Measurements from ENCODE around the gene NPC2. TPM values are rescaled to one million over a fixed set of nuclear protein-coding genes. Genes with fewer than 3 reads are reported as not detected.

NPC2 gene
- total and polyA plus RNA-seq, 2 donors (not counting 3 experiments of a cell fraction or from before 2014, with no cell fraction given) = 203 to 406 TPM

GRCh38 chr14:74468513-74468912 is 24.6 kb downstream of the NPC2 start:
- no peaks in the 10 kb centered on the region for H3K4me1 ChIP-seq (ENCODE audit: control insufficient read depth, extremely low read depth, insufficient read depth, low read length)
- H3K9ac ChIP-seq (replicated peaks; ENCODE audit: extremely low read depth, insufficient read depth, low read length) = no peak overlapping the region
- H3K9me1 ChIP-seq (replicated peaks; ENCODE audit: control insufficient read depth, extremely low read depth, insufficient read depth, low read length) = no peaks in the 10 kb centered on the region
- dilution Hi-C loops (cut with MboI; ENCODE audit: extremely low pct_ligation_motif_present, low sequenced_read_pairs) = no loop called here
- TF ChIP-seq GATA2 (IDR thresholded peaks at IDR 0.05; ENCODE audit: insufficient read depth, insufficient read length, low read depth, low read length) (no peak), FOS (IDR thresholded peaks at IDR 0.05; ENCODE audit: borderline replicate concordance, insufficient read depth, low read length) (no peak), POLR2A (IDR thresholded peaks at IDR 0.05; ENCODE audit: low read depth, low read length) (no peak), POLR2AphosphoS5 (IDR thresholded peaks at IDR 0.05; ENCODE audit: insufficient read depth, low read depth, low read length) (no peak), CTCF (IDR thresholded peaks at IDR 0.05; ENCODE audit: extremely low read depth in 1 of 2, insufficient read depth in 1 of 2, low read depth in 1 of 2, low read length in 2 of 2) (no peak), JUN (IDR thresholded peaks at IDR 0.05; ENCODE audit: borderline replicate concordance, insufficient read depth, insufficient read length, low read depth) (no peak), EZH2 (IDR thresholded peaks at IDR 0.05; ENCODE audit: borderline replicate concordance, low read depth, low read length, severe bottlenecking) (no peak), MYC (IDR thresholded peaks at IDR 0.05; ENCODE audit: low read depth, low read length) (no peak)
- TF ChIP-seq, protein P1, sequence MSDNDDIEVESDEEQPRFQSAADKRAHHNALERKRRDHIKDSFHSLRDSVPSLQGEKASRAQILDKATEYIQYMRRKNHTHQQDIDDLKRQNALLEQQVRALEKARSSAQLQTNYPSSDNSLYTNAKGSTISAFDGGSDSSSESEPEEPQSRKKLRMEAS (IDR thresholded peaks at IDR 0.05; ENCODE audit: insufficient read depth, insufficient read length) = no peak
- DNase-seq (ENCODE audit: low read depth, low spot score) (no peak), FAIRE-seq (no peak)
- H4K20me1 ChIP-seq (replicated peaks; ENCODE audit: control insufficient read depth, extremely low read depth, insufficient read depth, low read length) = no peaks in the 10 kb centered on the region
- H3K4me3 ChIP-seq (replicated peaks in 1 of 3; ENCODE audit: insufficient read depth in 1 of 3, low read depth in 1 of 3, low read length in 3 of 3) = no peak overlapping the region
- no peaks in the 10 kb centered on the region for H3K36me3 ChIP-seq (ENCODE audit: control insufficient read depth in 2 of 2, extremely low read depth in 1 of 2, insufficient read depth in 2 of 2, low read length in 2 of 2)
- H3K27ac ChIP-seq (ENCODE audit: insufficient read depth, low read depth, low read length) = no peak overlapping the region
- ChIA-PET POLR2A (no interaction called here), CTCF (no interaction called here)
- no peak overlapping the region for H2AFZ ChIP-seq (ENCODE audit: low read depth, low read length)
- H3K9me3 ChIP-seq (replicated peaks; ENCODE audit: control insufficient read depth, insufficient read depth, low read length) = no peaks in the 10 kb centered on the region
- BruUV-seq (replicated peaks) = no TSS peak
- H3K79me2 ChIP-seq (ENCODE audit: control insufficient read depth, insufficient read depth, low read length) = no peaks in the 10 kb centered on the region
- intact Hi-C loops (cut with micrococcal nuclease) = no loop called here
- H3K27me3 ChIP-seq (ENCODE audit: control insufficient read depth in 2 of 2, insufficient read depth in 2 of 2, low read length in 2 of 2) = peaks cover 0 to 3% of the 10 kb centered on the region in 2 experiments
- no peak overlapping the region for H3K4me2 ChIP-seq (ENCODE audit: insufficient read depth, low read length)
